ENCODE measurements around the gene RRP36. TPM values are rescaled to one million over a fixed set of nuclear protein-coding genes. Genes with fewer than 3 reads are reported as not detected.
"Not testable (repeated sequence)": the region's sequence is repeated elsewhere in the genome, so short reads cannot be mapped to it uniquely, and the experiment has no call there.

RRP36 gene
- total RNA-seq, 4 donors from 2014 or later, result 52.8 to 62.5 (median 59.8) TPM

DNA sequence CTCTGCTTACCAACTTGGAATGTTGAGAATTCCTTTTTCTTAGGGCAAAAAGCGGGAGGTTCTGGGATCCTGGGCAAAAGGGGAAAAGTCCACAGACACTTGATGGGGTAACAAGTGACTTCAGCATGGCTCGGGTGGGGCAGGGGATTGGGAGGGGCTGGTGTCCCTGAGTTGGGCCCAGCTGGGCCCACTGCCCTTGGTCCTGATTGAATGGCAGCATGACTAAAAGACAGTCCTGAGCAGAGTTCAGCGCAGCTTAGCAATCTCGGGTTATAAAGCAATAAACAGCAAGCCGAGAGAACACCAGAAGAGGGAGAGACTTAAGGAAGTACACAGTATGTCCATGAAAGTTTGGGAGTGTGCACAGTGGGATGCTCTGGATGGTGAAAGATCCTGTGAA lies 31.5 kb upstream of the RRP36 start:
- H3K9me3 ChIP-seq, result no peaks in the 10 kb centered on the region
- no peak overlapping the region for H3K4me3 ChIP-seq
- H3K4me1 ChIP-seq, result peaks cover 0 to 43% (median 35%) of the 10 kb centered on the region in 3 donors
- peaks cover 0 to 53% of the 10 kb centered on the region in 2 donors for H3K36me3 ChIP-seq
- ATAC-seq, result no peak
- TF ChIP-seq, protein P1, sequence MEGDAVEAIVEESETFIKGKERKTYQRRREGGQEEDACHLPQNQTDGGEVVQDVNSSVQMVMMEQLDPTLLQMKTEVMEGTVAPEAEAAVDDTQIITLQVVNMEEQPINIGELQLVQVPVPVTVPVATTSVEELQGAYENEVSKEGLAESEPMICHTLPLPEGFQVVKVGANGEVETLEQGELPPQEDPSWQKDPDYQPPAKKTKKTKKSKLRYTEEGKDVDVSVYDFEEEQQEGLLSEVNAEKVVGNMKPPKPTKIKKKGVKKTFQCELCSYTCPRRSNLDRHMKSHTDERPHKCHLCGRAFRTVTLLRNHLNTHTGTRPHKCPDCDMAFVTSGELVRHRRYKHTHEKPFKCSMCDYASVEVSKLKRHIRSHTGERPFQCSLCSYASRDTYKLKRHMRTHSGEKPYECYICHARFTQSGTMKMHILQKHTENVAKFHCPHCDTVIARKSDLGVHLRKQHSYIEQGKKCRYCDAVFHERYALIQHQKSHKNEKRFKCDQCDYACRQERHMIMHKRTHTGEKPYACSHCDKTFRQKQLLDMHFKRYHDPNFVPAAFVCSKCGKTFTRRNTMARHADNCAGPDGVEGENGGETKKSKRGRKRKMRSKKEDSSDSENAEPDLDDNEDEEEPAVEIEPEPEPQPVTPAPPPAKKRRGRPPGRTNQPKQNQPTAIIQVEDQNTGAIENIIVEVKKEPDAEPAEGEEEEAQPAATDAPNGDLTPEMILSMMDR (IDR thresholded peaks at IDR 0.05), result no peak
- TF ChIP-seq POLR2A (IDR thresholded peaks at IDR 0.05), result no peak
- no peak for TF ChIP-seq POLR2AphosphoS5 (IDR thresholded peaks at IDR 0.05)
- no peak for TF ChIP-seq EP300 (IDR thresholded peaks at IDR 0.05)
- H3K27me3 ChIP-seq, result no peaks in the 10 kb centered on the region
- WGBS, 2 donors (ENCODE audit: low coverage in 1 of 2), result 78 to 96% methylated on average over 3 to 5 of the region's 5 CpGs
- no peak overlapping the region for H3K27ac ChIP-seq

GRCh38 chr6:42993445-42993844 lies 28.0 kb upstream of the RRP36 start:
- Histone ChIP-seq H3K4me1 (peaks cover 0 to 7% (median 4%) of the 10 kb centered on the region in 3 donors), H3K4me3 (no peak overlapping the region), H3K36me3 (peaks cover 0 to 60% of the 10 kb centered on the region in 2 donors), H3K27me3 (no peaks in the 10 kb centered on the region), H3K9me3 (no peaks in the 10 kb centered on the region), H3K27ac (no peak overlapping the region)
- ATAC-seq, result no peak
- TF ChIP-seq POLR2AphosphoS5 (IDR thresholded peaks at IDR 0.05) (no peak), EP300 (IDR thresholded peaks at IDR 0.05) (no peak), POLR2A (IDR thresholded peaks at IDR 0.05) (no peak)
- TF ChIP-seq, protein P1 (IDR thresholded peaks at IDR 0.05), result no peak
- 92 to 100% methylated on average over 2 of the region's 2 CpGs for WGBS, 2 donors (ENCODE audit: low coverage in 1 of 2)

DNA sequence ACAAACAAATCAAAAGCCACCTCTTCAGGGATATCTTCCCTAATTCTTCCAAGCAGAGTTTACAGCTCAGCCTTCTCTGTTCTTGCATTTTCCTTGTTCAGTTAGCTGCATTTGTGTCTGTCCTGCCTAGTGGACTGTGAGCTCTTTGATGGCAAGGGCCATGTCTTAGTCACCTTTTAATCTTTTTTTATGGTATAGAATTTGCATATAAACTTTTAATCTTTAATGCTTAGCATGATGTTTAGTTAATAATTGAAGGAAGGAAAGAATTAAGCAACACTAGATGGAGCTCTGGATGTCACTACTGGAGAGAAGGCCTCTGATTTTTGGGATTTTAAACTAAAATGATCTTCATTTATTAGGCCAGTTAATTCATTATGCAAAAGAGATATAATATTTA lies 24.9 kb upstream of the RRP36 start:
- Histone ChIP-seq H3K36me3 (peaks cover 0 to 36% of the 10 kb centered on the region in 2 donors), H3K27ac (no peak overlapping the region), H3K4me1 (no peaks in the 10 kb centered on the region), H3K27me3 (no peaks in the 10 kb centered on the region), H3K4me3 (no peak overlapping the region), H3K9me3 (no peaks in the 10 kb centered on the region)
- ATAC-seq, result no peak
- TF ChIP-seq EP300 (IDR thresholded peaks at IDR 0.05), result no peak
- TF ChIP-seq POLR2AphosphoS5 (IDR thresholded peaks at IDR 0.05), result no peak
- TF ChIP-seq, protein P1 (IDR thresholded peaks at IDR 0.05), result no peak
- TF ChIP-seq POLR2A (IDR thresholded peaks at IDR 0.05), result no peak

GRCh38 chr6:42998205-42998604 lies 23.2 kb upstream of the RRP36 start:
- 80 to 100% methylated on average over 1 to 3 of the region's 9 CpGs for WGBS, 2 donors (ENCODE audit: low coverage in 1 of 2)
- not testable (repeated sequence) for H3K4me1 ChIP-seq, H3K4me3 ChIP-seq, H3K27me3 ChIP-seq, H3K27ac ChIP-seq, H3K9me3 ChIP-seq, ATAC-seq
- peaks cover 0 to 38% of the 10 kb centered on the region in 2 donors for H3K36me3 ChIP-seq

GRCh38 chr6:43001843-43002242 lies 19.6 kb upstream of the RRP36 start:
- Histone ChIP-seq H3K9me3 (no peaks in the 10 kb centered on the region), H3K4me1 (no peaks in the 10 kb centered on the region), H3K27me3 (no peaks in the 10 kb centered on the region), H3K27ac (no peak overlapping the region), H3K4me3 (no peak overlapping the region), H3K36me3 (peaks cover 0 to 38% of the 10 kb centered on the region in 2 donors)
- ATAC-seq, result no peak
- 94 to 97% methylated on average over 5 to 8 of the region's 8 CpGs for WGBS, 2 donors (ENCODE audit: low coverage in 1 of 2)
- TF ChIP-seq, protein P1 (IDR thresholded peaks at IDR 0.05), result no peak
- no peak for TF ChIP-seq POLR2AphosphoS5 (IDR thresholded peaks at IDR 0.05)
- TF ChIP-seq POLR2A (IDR thresholded peaks at IDR 0.05), result no peak
- no peak for TF ChIP-seq EP300 (IDR thresholded peaks at IDR 0.05)
